ENCODE measurements around the gene SLC19A2.

SLC19A2 gene

DNA sequence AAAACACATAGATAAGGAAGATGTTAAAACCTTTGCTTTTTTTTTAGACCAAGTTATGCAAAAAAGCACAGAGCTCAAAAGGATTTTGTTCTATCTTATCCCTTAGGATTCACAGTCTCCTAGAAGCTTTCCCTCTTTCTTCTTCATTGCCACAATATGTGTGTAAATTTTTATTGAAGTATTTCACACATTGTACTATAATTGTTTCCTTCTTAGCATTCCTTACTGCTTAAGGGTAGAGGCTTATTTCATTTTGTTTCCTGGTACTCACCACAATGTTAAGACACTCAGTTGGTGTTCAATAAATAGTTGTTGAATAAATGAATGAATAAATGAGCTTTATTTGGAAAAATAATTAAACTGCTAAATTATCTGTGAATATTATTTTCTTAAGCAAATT lies 29.9 kb upstream of the SLC19A2 start:
- no peak overlapping the region for H3K4me3 ChIP-seq (ENCODE audit: low read depth in 1 of 2, low read length in 2 of 2)
- no peaks in the 10 kb centered on the region for H3K36me3 ChIP-seq (ENCODE audit: insufficient read depth, low read length)
- no peak for ATAC-seq (ENCODE audit: insufficient read depth, low read depth)
- DNase-seq, result no peak
- no peaks in the 10 kb centered on the region for H3K4me1 ChIP-seq (ENCODE audit: insufficient read depth, low read length)
- H3K4me2 ChIP-seq (ENCODE audit: insufficient read depth, low read length), result no peak overlapping the region
- H3K79me2 ChIP-seq (ENCODE audit: insufficient read depth, low read length), result no peaks in the 10 kb centered on the region
- no peak overlapping the region for H3K9ac ChIP-seq (ENCODE audit: low read depth, low read length)
- H4K20me1 ChIP-seq (ENCODE audit: insufficient read depth, low read length), result no peaks in the 10 kb centered on the region
- H3K27ac ChIP-seq (ENCODE audit: low read length), result no peak overlapping the region
- H3K9me3 ChIP-seq (ENCODE audit: insufficient read depth, low read length, severe bottlenecking), result no peaks in the 10 kb centered on the region
- H3K27me3 ChIP-seq (ENCODE audit: insufficient read depth, low read length, poor library complexity), result no peaks in the 10 kb centered on the region
- no peak for TF ChIP-seq EZH2 (IDR thresholded peaks at IDR 0.05; ENCODE audit: borderline replicate concordance, low read depth, low read length, severe bottlenecking)
- no peak for TF ChIP-seq CTCF (IDR thresholded peaks at IDR 0.05; ENCODE audit: borderline replicate concordance, extremely low read depth, low read length, poor library complexity, severe bottlenecking)
- H2AFZ ChIP-seq (ENCODE audit: low read depth, low read length), result no peak overlapping the region

DNA sequence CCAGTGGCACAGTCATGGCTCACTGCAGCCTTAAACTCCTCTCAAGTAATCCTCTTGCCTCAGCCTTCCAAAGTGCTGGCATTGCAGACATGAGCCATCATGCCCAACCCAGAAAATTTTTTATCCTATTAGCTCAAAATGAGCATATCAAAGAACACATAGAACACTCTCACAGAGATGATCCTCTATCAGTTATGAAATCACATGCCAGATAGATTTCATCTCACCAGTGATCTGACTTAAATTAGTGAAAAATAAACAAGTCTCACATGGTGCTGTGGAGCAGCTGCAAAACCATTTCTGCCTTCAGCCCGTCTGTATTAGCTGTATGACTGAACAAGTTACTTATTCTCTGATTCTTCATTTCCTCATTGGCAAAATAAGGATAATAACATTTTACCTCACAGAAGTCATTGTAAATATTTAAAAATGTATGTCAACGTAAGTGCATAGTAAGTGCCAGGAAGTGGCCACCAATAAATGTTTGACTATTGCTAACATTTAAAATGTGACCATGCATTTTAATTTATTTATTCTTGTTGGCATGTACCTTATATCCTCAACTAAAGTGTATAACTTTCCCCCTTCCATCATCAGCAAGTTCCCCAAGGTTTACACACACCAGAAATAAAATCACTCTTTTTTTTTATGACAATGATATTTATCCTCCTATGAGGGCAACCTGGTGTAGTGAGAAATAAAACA lies 29.0 kb upstream of the SLC19A2 start:
- Histone ChIP-seq H3K27ac (ENCODE audit: low read length) (no peak overlapping the region), H3K9me3 (ENCODE audit: insufficient read depth, low read length, severe bottlenecking) (no peaks in the 10 kb centered on the region), H3K36me3 (ENCODE audit: insufficient read depth, low read length) (no peaks in the 10 kb centered on the region), H3K9ac (ENCODE audit: low read depth, low read length) (no peak overlapping the region), H3K4me1 (ENCODE audit: insufficient read depth, low read length) (no peaks in the 10 kb centered on the region), H2AFZ (ENCODE audit: low read depth, low read length) (no peak overlapping the region), H4K20me1 (ENCODE audit: insufficient read depth, low read length) (no peaks in the 10 kb centered on the region), H3K4me3 (ENCODE audit: low read depth in 1 of 2, low read length in 2 of 2) (no peak overlapping the region), H3K79me2 (ENCODE audit: insufficient read depth, low read length) (no peaks in the 10 kb centered on the region), H3K27me3 (ENCODE audit: insufficient read depth, low read length, poor library complexity) (no peaks in the 10 kb centered on the region), H3K4me2 (ENCODE audit: insufficient read depth, low read length) (no peak overlapping the region)
- DNase-seq (no peak), ATAC-seq (ENCODE audit: insufficient read depth, low read depth) (no peak)
- TF ChIP-seq EZH2 (IDR thresholded peaks at IDR 0.05; ENCODE audit: borderline replicate concordance, low read depth, low read length, severe bottlenecking), result no peak
- TF ChIP-seq CTCF (IDR thresholded peaks at IDR 0.05; ENCODE audit: borderline replicate concordance, extremely low read depth, low read length, poor library complexity, severe bottlenecking), result no peak

DNA sequence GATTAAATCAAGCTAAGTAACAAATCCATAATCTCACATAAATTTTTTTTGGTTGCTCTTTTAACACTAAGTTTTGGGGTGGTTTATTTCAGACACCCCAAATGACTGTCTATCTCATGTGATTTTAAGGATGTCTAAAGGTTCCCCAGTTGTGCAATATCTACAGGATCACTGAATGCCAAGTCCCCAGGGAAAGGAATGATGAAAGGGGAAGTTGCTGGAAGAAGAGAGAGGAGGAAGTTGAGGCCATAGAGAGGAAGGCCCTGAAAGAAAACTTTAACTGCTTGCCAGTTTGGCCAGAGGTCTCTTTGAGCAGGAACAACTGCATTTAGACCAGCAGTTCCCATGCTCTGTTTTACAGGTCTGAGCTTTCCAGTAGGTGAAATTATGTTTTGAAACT lies 27.5 kb upstream of the SLC19A2 start:
- no peak overlapping the region for H3K27ac ChIP-seq (ENCODE audit: low read length)
- no peaks in the 10 kb centered on the region for H3K27me3 ChIP-seq (ENCODE audit: insufficient read depth, low read length, poor library complexity)
- no peak for TF ChIP-seq EZH2 (IDR thresholded peaks at IDR 0.05; ENCODE audit: borderline replicate concordance, low read depth, low read length, severe bottlenecking)
- TF ChIP-seq CTCF (IDR thresholded peaks at IDR 0.05; ENCODE audit: borderline replicate concordance, extremely low read depth, low read length, poor library complexity, severe bottlenecking), result no peak
- no peaks in the 10 kb centered on the region for H3K36me3 ChIP-seq (ENCODE audit: insufficient read depth, low read length)
- H3K79me2 ChIP-seq (ENCODE audit: insufficient read depth, low read length), result no peaks in the 10 kb centered on the region
- no peak overlapping the region for H3K4me3 ChIP-seq (ENCODE audit: low read depth in 1 of 2, low read length in 2 of 2)
- ATAC-seq (ENCODE audit: insufficient read depth, low read depth) (no peak), DNase-seq (no peak)
- H3K4me1 ChIP-seq (ENCODE audit: insufficient read depth, low read length), result peaks cover 12% of the 10 kb centered on the region
- no peaks in the 10 kb centered on the region for H4K20me1 ChIP-seq (ENCODE audit: insufficient read depth, low read length)
- no peak overlapping the region for H2AFZ ChIP-seq (ENCODE audit: low read depth, low read length)
- H3K4me2 ChIP-seq (ENCODE audit: insufficient read depth, low read length), result no peak overlapping the region
- no peaks in the 10 kb centered on the region for H3K9me3 ChIP-seq (ENCODE audit: insufficient read depth, low read length, severe bottlenecking)
- H3K9ac ChIP-seq (ENCODE audit: low read depth, low read length), result no peak overlapping the region

Measured in DND-41 (cell line).